Measurements from ENCODE around the gene LAMC3.

LAMC3 gene

GRCh38 chr9:130973686-130974281 is 35.2 kb upstream of the LAMC3 start:
- no peak for DNase-seq (ENCODE audit: insufficient read length, low spot score)
- FAIRE-seq: no peak
- TF ChIP-seq CTCF (IDR thresholded peaks at IDR 0.05; ENCODE audit: insufficient read depth, missing control alignments): no peak

- no peak for FAIRE-seq
- DNase-seq (ENCODE audit: insufficient read length, low spot score): no peak
- TF ChIP-seq CTCF (IDR thresholded peaks at IDR 0.05; ENCODE audit: insufficient read depth, missing control alignments): no peak
Measured at GRCh38 chr9:130974697-130975096, 34.3 kb upstream of the LAMC3 start.

- no peak for TF ChIP-seq CTCF (IDR thresholded peaks at IDR 0.05; ENCODE audit: insufficient read depth, missing control alignments)
- FAIRE-seq (no peak), DNase-seq (ENCODE audit: insufficient read length, low spot score) (no peak)
Measured at GRCh38 chr9:130975156-130975555, 33.8 kb upstream of the LAMC3 start.

GRCh38 chr9:130975932-130976841 is 32.8 kb upstream of the LAMC3 start:
- FAIRE-seq (no peak), DNase-seq (ENCODE audit: insufficient read length, low spot score) (no peak)
- TF ChIP-seq CTCF (IDR thresholded peaks at IDR 0.05; ENCODE audit: insufficient read depth, missing control alignments): no peak

DNA sequence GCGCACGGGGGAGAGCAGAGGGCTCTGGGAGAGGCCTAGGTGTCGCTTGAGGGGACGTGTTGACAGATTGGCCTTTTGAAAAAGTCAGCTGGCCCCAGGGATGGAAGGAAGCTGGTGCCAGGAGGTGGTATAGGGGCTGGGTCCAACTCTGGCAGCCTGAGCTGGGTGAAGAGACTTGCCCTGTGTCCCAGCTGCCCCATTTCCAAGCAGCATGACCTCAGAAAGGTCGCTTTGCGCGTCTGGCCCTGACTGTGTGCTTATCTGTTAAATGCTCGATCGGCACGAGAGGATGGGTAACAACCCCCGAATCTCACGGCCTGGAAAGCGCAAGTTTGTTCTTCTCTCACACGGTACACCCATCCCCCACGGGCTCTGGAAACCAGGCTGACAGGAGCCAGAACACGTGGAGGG is 31.2 kb upstream of the LAMC3 start:
- TF ChIP-seq CTCF (IDR thresholded peaks at IDR 0.05; ENCODE audit: insufficient read depth, missing control alignments): no peak
- FAIRE-seq: no peak
- DNase-seq (ENCODE audit: insufficient read length, low spot score): no peak

DNA sequence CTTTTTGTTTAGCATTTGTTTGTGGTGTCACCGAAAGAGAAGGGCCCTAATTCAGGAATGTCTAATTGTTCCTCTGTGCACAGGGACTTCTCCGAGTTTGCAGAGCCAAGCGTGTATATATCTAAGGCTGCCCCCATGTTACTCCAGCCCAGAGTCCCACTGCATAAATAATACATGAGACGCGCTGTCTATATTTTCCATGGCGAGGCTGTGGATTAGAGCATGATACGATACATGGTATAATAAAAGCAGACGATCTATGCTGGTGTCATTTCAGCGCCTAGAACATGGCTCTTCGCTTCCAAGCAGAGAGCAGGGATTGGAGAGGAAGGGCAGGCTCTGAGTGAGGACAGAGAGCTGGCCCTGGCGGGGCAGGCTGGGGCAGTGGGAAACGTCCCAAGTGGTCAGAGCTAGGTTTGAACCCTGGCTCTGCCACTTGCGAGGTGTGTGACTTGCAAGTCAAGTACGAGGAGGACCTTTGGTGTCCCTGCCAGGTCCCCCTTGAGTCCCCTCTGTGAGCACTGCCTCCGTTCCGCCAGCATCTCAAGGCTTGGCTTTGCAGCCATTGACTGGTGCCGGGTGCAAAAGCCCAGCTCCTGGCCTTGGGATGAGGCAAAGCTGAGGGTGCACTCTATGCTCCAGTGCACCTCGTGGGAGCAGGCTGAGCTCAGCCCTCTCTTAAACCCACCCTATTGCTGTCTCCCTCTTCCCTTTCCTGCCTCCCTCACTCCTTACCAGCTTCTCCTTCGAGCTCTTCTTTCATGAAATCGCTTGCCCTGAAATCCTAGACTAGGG is 29.2 kb upstream of the LAMC3 start:
- FAIRE-seq (no peak), DNase-seq (ENCODE audit: insufficient read length, low spot score) (no peak)
- TF ChIP-seq CTCF (IDR thresholded peaks at IDR 0.05; ENCODE audit: insufficient read depth, missing control alignments): no peak

All from D721Med (cell line).